Skeletal muscle cell (primary cell): ENCODE measurements around the gene NOTO.

Experiments
- DNase-seq: peaks from one replicate; pipeline ENCODE4 v3.0.0-alpha.2; 2010; ENCODE audit warnings: low read depth
- H3K4me3 ChIP-seq: 2 replicates; pipeline ENCODE4 v1.5.1; 2011; ENCODE audit warnings: low read depth, mild to moderate bottlenecking, control low read depth, low read length, moderate library complexity

Gene NOTO

DNA sequence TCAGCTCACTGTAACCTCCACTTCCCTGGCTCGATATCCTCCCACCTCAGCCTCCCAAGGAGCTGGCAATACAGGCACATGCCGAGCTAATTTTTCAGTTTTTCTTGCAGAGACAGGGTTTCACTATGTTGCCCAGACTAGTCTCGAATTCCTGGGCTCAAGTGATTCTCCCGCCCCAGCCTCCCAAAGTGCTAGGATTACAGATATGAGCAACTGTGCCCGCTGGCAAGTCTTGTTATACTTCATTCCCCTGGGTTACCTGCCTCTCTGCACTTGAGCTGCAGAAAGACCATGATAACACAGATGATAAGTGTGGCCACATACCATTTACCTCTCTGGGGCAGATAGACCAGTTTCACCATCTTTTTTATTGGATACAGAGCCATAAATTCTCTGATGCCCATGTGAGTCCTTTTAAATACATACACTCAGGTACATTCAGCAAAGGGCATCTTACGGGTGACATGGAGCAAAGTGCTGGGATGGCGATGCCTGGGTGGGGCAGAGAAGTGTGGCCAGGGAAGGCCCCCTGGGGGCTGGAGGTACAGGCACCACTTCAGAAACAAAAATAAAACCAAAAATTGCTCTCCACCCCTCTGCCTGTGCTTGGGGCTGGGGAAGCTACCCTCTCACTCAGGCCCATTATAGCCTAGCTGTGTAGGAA, 52.1 kb downstream of the NOTO start:
- no peak for DNase-seq

DNA sequence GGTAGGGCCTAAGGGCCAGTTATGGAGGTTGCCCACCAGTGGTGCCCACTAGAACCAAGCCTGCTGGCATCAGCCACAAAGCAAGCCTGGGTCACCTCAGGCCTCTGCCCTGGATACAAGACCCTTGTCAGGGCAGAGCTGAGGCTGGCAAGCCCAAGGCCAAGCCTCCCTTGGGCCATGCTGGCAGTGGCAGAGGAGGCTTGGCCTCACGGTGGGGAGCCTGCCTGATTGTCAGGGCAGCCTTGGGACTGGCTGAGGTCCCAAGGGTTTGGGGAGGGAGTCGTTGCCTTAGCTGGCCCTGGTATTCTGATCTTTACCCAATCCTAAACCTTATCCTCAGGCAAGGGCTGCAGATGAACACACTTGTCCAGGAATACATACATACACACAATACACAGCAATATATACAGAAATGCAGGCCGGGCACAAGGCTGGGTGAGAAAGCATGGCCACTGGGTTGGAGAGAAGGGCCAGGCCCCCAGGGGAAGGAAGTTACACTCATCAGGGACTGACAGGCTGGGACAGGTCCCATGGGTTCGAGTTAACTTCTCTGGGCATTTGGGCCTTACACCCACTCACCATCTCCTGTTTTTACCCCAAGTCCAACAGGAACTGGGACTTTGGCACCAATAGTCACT, 52.8 kb downstream of the NOTO start:
- no peak for DNase-seq
- no peak overlapping the region for H3K4me3 ChIP-seq

More for the DNA sequence above, 52.1 kb downstream of the NOTO start:
- H3K4me3 ChIP-seq = no peak overlapping the region

DNA sequence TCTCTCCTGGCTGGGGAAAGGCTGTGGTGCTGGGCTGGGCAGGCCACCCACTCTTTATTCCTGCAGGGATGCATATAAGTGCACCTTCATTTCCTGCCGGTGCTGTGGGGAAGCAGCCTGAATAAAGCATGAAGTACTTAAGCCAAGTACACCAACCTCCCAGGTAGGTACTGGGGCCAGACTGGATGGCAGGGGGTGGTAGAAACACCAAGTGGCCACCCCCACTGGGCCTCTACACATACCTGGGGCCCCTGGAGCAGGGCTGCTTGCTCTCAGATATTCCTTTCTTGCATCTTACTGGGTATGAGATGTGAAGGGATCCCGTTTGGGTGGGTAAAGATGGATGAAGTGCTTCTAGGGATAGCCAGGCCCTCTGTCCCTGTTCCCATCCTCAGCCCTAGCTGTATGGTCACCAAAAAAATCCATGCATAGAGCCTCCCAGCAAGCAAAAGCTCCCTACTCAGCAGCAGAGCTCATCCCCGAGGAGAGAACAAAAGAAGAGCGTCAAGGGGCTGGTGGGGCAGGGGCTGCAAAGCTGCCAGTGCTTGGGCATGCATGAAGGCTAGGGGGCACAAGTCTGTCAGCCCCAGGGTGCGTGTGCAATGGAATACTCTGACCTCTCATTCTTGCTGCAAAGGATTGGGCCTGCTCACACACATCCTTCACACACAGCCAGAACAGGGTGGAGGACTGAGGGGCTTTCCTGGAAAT, 53.7 kb downstream of the NOTO start:
- H3K4me3 ChIP-seq = no peak overlapping the region
- no peak for DNase-seq

DNA sequence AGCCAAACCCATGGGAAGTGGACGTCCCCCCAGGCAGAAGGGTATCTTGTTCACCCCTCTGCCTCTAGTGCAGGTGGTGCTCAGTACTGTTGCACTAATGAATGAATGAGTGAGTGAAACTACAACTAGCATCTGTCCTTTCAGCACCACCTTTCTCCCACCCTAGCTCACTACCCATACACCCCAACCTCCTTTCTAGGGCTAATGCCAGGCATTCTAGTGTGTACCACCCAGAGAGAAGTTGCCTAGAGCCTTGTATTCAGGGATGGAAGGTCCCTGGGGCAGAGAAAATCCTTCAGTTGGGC, 54.2 kb downstream of the NOTO start:
- DNase-seq = no peak
- no peak overlapping the region for H3K4me3 ChIP-seq

DNA sequence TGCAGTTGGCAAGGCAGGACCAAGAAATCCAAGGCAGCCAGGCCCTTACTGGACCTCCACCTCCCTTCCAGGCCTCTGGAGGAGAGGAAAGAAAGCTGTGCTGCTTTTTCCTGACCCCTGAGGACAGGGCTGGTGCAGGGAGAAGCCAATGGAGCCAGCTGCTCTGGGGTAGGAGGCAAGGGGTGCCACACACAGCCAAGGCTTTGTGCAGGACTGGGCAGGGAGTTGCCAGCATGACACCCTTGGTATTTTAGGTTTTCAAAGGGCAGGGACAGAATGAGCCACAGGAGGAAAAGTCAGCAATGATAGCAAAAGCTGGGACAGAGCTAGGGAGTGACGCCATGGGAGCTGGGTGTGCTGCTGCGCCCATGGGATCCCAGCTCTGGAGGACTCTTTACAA, 54.6 kb downstream of the NOTO start:
- no peak overlapping the region for H3K4me3 ChIP-seq
- DNase-seq = no peak

DNA sequence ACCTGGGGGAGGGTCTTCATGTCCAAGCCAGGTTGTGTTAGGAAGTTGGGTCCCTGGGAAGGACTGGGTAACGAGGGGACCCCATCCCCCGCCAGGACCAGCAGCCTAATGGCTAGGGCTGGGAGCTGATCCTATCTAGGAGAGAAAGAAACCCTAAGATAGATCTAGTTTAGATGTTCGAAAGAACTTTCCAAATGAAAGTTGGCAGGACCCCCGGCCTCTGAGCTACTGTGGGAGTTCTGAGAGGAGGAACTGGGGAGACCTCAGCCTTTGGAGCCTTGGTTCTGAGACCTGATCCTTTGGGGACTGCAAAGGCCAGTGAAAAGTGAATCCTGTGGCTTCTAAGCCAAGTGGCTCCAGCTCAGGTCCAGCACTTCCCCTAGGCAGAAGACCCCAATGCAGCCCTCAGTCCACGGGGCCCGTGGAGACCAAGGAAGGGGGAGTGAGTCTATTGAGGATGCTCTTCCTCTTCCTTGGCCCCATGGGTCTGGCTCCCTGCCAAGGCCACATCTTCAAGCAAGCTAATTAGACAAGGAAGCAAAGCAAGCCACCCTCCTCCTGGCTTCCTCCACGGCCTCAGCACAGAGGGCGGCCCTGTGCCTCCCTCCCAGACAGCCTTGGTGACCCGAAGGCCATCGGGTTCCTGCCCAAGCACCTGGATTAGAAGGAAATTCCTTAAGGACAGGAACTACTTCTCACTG, 55.2 kb downstream of the NOTO start:
- DNase-seq = no peak
- no peak overlapping the region for H3K4me3 ChIP-seq

DNA sequence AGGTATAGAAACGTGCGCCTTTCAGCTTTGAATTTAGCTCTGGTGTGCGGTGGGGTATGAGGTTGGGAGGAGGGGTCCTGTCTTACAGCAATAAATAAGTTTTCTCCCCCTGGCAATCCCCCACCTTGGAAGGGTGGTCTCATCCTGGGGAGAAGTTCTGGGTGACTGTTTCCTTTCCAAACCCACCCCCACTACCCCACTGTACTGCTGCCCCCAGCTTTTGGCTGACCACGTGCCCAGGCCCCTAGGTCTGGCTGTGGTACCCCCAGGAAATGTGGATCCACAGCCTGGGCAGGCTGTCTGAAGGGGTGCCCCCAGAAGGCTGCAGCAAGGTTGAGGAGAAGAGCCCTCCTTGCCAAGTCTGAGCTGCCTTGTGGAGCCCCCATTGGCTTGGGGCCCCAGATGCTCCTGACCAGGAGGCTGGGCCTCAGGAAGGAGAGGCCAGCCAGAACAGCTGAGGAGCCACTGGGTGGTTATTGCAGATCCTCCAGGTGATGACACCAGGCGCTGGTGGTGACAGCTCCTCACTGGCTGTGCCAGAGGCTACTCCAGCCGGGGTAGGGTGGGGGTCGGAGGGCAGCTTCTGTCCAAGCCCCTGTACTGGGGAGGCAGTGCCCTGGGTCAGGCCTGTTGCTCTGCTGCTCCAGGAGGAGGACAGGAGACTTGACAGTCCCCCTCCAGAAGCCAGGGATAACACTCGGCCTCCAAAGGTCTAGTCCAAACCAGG, 56.0 kb downstream of the NOTO start:
- DNase-seq = no peak
- no peak overlapping the region for H3K4me3 ChIP-seq

DNA sequence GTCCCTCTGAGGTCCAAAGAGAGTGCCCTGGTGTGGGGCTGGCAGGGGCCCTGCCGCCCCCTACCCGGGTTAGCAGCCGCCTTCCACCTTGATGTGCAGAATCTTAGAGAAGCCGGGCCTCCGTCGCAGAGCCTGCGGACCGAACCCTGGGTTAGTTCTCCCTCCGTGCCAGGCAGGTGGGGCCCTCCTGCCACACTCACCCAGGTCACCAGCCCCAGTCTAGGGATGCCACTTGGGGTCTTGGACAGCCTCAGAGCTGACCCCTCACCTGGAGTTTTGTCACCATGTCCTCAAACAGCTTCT, 56.5 kb downstream of the NOTO start:
- DNase-seq = no peak
- no peak overlapping the region for H3K4me3 ChIP-seq

DNA sequence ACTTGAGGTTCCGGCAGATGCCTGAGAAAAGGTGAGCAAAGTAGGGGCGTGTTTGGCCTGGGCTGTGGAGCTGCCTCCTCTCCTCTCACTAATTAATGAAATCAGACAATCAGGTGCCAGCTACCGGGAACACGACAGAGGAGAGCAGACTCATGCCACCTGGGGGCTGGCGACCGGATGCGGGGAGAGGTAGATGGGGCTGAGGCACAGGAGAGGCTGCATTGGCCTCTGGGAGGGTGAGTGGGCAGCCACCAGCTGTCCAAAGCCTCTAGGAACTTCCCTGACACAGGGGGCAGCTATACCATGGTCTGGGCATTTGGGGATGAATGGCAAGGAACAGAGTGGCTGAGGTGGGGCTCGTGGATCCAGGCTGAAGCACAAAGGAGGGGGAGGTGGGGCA, 56.9 kb downstream of the NOTO start:
- no peak overlapping the region for H3K4me3 ChIP-seq
- no peak for DNase-seq

DNA sequence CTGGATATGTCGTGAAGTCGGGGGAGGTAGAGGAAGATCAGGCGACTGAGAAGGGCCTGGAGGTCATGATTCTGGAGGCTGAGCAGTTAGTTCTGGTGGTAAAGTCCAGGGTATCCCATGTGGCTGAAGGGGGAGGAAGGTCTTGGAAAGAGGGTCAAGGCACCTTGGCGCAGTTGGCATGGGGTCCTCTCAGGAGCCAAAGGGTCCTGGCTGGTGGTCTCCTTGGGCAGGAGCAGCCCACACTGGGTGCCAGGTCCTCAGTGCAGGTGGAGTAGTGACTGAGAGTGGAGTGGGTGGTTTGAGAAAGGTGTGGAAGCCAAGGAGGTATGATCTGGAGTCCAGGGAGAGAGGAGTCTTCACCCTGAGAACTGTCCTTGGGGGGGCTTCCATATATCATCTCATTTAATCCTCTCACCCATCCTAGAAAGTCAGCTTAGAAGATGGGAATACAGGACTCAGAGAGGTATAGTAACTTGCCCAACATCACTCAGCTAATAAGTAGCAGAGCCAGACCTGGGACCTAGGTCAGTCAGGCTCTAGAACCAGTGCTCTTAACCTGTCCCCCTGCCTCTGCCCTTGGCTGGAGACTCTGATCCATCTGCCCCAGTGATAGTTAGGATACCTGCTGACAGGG, 57.4 kb downstream of the NOTO start:
- H3K4me3 ChIP-seq = no peak overlapping the region
- DNase-seq = no peak

DNA sequence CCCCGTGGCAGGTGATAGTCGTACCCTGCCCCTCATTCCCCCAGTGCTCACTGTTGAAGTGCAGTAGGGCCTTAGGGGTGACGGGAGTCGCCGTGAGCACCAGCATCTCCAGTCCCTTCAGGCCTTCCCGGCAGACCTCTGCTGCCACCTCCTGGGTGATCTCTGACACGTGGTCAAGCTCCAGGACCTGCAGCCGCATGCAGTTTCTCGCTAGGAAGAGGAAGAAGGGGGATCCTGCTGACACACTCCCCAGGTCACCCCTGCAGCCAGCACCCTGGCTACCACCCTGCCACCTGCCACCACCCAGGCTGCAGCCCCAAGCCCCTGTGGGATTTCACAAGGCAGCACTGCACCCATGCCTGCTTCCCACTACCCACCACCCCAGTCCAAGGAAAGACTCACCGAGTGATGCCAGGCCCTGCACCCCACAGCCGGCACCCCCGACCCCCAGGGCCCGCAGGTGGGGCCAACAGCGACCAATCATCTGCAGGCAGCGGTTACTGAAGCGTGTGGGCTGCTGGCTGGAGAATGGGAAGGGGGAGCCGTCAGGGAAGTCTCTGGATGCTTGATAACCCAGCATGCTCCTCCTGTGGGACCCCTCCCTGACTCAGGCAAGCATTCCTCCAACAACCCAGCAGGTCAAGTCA, 58.1 kb downstream of the NOTO start:
- DNase-seq = no peak

More for the DNA sequence above, 58.1 kb downstream of the NOTO start:
- H3K4me3 ChIP-seq = no peak overlapping the region
